Nephron progenitor cell (in vitro differentiated cells): ENCODE measurements around the gene RRH.

Experiments
- DNase-seq: peaks from one replicate; pipeline ENCODE4 v3.0.0; 2021
- H3K27ac Mint-ChIP-seq: 2 replicates; pipeline ENCODE4 v1.8.0; 2021; ENCODE audit warnings: mild to moderate bottlenecking, moderate library complexity, mixed read lengths
- H3K27me3 Mint-ChIP-seq: 2 replicates; pipeline ENCODE4 v1.8.0; 2021; ENCODE audit warnings: mild to moderate bottlenecking, low read depth, mixed read lengths; ENCODE audit not compliant: poor library complexity
- H3K36me3 Mint-ChIP-seq: 2 replicates; pipeline ENCODE4 v1.8.0; 2021; ENCODE audit warnings: low read depth, mixed read lengths
- H3K4me1 Mint-ChIP-seq: 2 replicates; pipeline ENCODE4 v1.8.0; 2021; ENCODE audit warnings: mixed read lengths
- H3K4me3 Mint-ChIP-seq: 2 replicates; pipeline ENCODE4 v1.8.0; 2021; ENCODE audit warnings: mild to moderate bottlenecking, moderate library complexity, mixed read lengths
- H3K9me3 Mint-ChIP-seq: 2 replicates; pipeline ENCODE4 v1.8.0; 2021; ENCODE audit warnings: mild to moderate bottlenecking, moderate library complexity, mixed read lengths
- CTCF ChIP-seq: fragments of 200-600 bp; sonication (generic); IDR thresholded peaks from 2 replicates; pipeline ENCODE4 v1.5.0; 2021; ENCODE audit warnings: antibody characterized with exemption

The RRH gene

DNA sequence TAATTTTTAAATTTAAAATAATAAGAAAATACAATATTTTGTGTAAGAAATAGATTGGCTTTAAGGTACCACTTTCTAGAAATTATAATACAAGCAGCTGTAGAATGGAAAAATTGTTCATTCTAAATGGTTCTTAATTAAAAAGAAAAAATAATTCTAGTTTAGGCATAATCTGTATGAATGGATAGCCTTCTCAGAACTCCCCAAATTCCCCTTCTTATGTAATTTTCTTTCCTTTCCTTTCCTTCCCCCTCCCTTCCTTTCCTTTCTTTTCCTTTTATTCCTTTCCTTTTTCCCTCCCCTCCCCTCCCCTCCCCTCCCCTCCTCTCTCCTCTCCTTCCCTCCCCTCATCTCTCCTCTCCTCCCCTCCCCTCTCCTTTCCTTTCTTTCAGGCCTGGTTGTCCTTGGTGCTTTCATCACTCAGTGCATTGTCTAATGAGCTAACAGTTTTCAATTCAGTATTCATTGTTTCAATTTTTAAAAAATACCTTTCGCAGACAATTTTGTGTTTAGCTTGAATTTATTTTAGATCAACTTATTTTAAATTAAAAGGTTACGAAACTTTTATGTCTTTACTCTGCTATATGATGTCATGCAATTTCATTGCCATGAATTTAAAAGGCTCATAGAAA lies 49.0 kb downstream of the RRH start:
- Mint-ChIP-seq H3K9me3 (no peaks in the 10 kb centered on the region), H3K27ac (no peak overlapping the region), H3K4me1 (no peaks in the 10 kb centered on the region), H3K4me3 (no peak overlapping the region), H3K27me3 (no peaks in the 10 kb centered on the region), H3K36me3 (no peaks in the 10 kb centered on the region)
- no peak for DNase-seq
- TF ChIP-seq CTCF, result no peak

- TF ChIP-seq CTCF, result no peak
- Mint-ChIP-seq H3K27ac (no peak overlapping the region), H3K4me3 (no peak overlapping the region), H3K4me1 (no peaks in the 10 kb centered on the region), H3K9me3 (no peaks in the 10 kb centered on the region), H3K36me3 (no peaks in the 10 kb centered on the region), H3K27me3 (no peaks in the 10 kb centered on the region)
- DNase-seq, result no peak
Measured at GRCh38 chr4:109877400-109877799, 49.6 kb downstream of the RRH start.

- no peak overlapping the region for H3K4me3 Mint-ChIP-seq
- H3K36me3 Mint-ChIP-seq, result no peaks in the 10 kb centered on the region
- H3K4me1 Mint-ChIP-seq, result no peaks in the 10 kb centered on the region
Measured at GRCh38 chr4:109878355-109878754, 50.6 kb downstream of the RRH start.

GRCh38 chr4:109879081-109879480 lies 51.3 kb downstream of the RRH start:
- H3K4me3 Mint-ChIP-seq, result no peak overlapping the region
- TF ChIP-seq CTCF, result no peak
- H3K9me3 Mint-ChIP-seq, result no peaks in the 10 kb centered on the region
- DNase-seq, result no peak
- H3K36me3 Mint-ChIP-seq, result no peaks in the 10 kb centered on the region
- peaks cover 3% of the 10 kb centered on the region for H3K27me3 Mint-ChIP-seq
- H3K4me1 Mint-ChIP-seq, result no peaks in the 10 kb centered on the region
- H3K27ac Mint-ChIP-seq, result no peak overlapping the region

More at GRCh38 chr4:109878355-109878754, 50.6 kb downstream of the RRH start:
- H3K27ac Mint-ChIP-seq, result no peak overlapping the region
- no peak for TF ChIP-seq CTCF
- peaks cover 3% of the 10 kb centered on the region for H3K27me3 Mint-ChIP-seq
- no peak for DNase-seq
- H3K9me3 Mint-ChIP-seq, result no peaks in the 10 kb centered on the region

DNA sequence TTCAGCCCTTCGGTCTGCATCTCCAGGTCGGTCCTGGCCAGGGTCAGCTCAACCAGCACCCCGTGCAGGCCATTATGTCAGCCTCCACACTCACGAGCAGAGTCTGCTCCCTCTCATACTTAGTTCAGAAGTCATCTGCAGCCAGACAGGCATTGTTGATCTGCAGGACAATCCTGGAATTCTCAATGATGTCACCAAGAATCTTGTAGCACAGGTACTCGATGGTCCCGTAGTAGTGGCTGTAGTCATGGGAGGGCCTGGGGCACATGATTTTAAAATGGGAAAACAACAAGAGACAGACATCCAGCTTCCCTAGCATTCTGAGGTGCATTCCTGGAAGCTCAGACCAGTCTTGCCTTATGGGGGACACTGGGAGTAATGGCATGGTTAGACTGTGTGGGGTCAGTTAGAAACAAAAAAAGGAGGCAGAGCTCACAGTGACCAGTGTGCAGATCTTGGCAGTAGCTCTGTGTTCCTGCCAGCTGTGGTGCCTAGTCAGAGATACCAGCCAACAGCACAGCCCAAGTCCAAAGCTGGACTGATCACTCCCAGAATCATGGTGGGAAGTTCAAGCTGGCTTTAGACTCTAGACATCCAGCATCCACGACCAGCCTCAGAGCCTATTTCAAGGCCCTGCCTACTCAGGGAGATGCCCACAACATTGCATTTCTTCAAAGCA lies 52.0 kb downstream of the RRH start:
- DNase-seq, result no peak
- Mint-ChIP-seq H3K4me3 (no peak overlapping the region), H3K9me3 (no peaks in the 10 kb centered on the region), H3K27ac (no peak overlapping the region), H3K27me3 (peaks cover 3% of the 10 kb centered on the region), H3K4me1 (no peaks in the 10 kb centered on the region), H3K36me3 (no peaks in the 10 kb centered on the region)
- no peak for TF ChIP-seq CTCF

GRCh38 chr4:109886303-109886702 lies 58.5 kb downstream of the RRH start:
- Mint-ChIP-seq H3K4me3 (no peak overlapping the region), H3K9me3 (no peaks in the 10 kb centered on the region), H3K36me3 (no peaks in the 10 kb centered on the region), H3K4me1 (no peaks in the 10 kb centered on the region), H3K27ac (no peak overlapping the region), H3K27me3 (peaks cover 3% of the 10 kb centered on the region)
- TF ChIP-seq CTCF, result no peak
- no peak for DNase-seq
